Activated CD8-positive, alpha-beta T cell treated with anti-CD3 and anti-CD28 coated beads for 36 hours (primary cell): Measurements from ENCODE around the gene HMGCS2. TPM values are rescaled to one million over a fixed set of nuclear protein-coding genes. Genes with fewer than 3 reads are reported as not detected.

Experiments
- ATAC-seq: fragments of 200-7000 bp; cut with Tn5 transposase; one replicate; pipeline ENCODE4 v1.10.0; 2021; ENCODE audit warnings: mild to moderate bottlenecking, moderate library complexity
- CTCF ChIA-PET: fragments of 350-600 bp; sonication (Branson Sonifier 250); formaldehyde crosslinking; loops from one replicate; lab custom pipeline; 2021; ENCODE audit warnings: antibody characterized with exemption; lab: Charles Lee
- POLR2A ChIA-PET: fragments of 350-600 bp; sonication (Branson Sonifier 250); formaldehyde crosslinking; loops from one replicate; lab custom pipeline; 2021; ENCODE audit warnings: antibody characterized with exemption; lab: Charles Lee
- DNase-seq: peaks from one replicate; pipeline ENCODE4 v3.0.0-alpha.2; 2020
- H3K27ac Mint-ChIP-seq: one replicate; pipeline ENCODE4 v1.8.0; 2021; ENCODE audit warnings: mild to moderate bottlenecking, mixed read lengths
- H3K27me3 Mint-ChIP-seq: one replicate; pipeline ENCODE4 v1.8.0; 2021; ENCODE audit warnings: mixed read lengths
- H3K36me3 Mint-ChIP-seq: one replicate; pipeline ENCODE4 v1.8.0; 2021; ENCODE audit warnings: low read depth, mixed read lengths
- H3K4me1 Mint-ChIP-seq: one replicate; pipeline ENCODE4 v1.8.0; 2021; ENCODE audit warnings: low read depth, mixed read lengths
- H3K4me3 Mint-ChIP-seq: one replicate; pipeline ENCODE4 v1.8.0; 2021; ENCODE audit warnings: mild to moderate bottlenecking, moderate library complexity, mixed read lengths
- H3K9me3 Mint-ChIP-seq: one replicate; pipeline ENCODE4 v1.8.0; 2021; ENCODE audit warnings: mixed read lengths
- intact Hi-C: fragments of 100-400 bp; cut with micrococcal nuclease; formaldehyde crosslinking; loops from one replicate; pipeline ENCODE4 v1.10.0; 2022
- total RNA-seq, 2 experiments: library from RNA; stranded (reverse); gene quantifications; one replicate each; pipeline ENCODE4 v1.2.3, GENCODE V29; 2021
- TF ChIP-seq, protein P1 (sequence below): fragments of 200-600 bp; IDR thresholded peaks from one replicate; pipeline ENCODE4 v1.8.0; 2022; ENCODE audit warnings: antibody characterized with exemption, mild to moderate bottlenecking

The HMGCS2 gene
- total RNA-seq, 2 experiments from 2014 or later: not detected

DNA sequence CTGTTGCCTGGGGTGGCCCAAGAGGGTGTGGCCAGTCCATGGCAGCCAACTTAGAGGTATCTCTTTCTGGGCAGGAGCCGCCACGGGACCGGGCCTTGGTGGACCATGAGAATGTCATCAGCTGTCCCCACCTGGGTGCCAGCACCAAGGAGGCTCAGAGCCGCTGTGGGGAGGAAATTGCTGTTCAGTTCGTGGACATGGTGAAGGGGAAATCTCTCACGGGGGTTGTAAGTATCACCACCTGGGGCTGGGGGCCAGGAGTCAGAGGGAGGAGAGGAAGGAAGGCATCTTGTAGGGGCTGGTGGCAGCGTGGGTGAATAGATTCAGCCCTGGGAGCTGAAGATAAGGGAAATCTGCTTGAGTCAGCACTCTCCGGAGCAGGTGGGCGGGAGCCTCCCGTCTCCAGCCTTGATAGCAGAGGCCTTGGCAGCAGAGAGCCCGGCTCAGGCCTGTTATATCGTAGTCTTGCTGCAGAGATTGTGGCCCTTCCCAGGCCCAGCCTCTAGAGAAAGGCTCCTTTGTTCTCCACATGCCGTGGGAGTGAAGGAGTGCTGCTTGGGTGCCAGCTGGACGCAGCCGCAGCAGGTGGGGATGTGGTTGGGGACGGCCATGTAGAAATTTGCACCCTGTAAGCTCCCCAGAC, 31.5 kb downstream of the HMGCS2 start:
- ATAC-seq (no peak), DNase-seq (no peak)
- Mint-ChIP-seq H3K27ac (no peak overlapping the region), H3K4me1 (no peaks in the 10 kb centered on the region), H3K27me3 (no peaks in the 10 kb centered on the region), H3K4me3 (no peak overlapping the region), H3K9me3 (no peaks in the 10 kb centered on the region), H3K36me3 (peaks cover 61% of the 10 kb centered on the region)
- TF ChIP-seq, protein P1, sequence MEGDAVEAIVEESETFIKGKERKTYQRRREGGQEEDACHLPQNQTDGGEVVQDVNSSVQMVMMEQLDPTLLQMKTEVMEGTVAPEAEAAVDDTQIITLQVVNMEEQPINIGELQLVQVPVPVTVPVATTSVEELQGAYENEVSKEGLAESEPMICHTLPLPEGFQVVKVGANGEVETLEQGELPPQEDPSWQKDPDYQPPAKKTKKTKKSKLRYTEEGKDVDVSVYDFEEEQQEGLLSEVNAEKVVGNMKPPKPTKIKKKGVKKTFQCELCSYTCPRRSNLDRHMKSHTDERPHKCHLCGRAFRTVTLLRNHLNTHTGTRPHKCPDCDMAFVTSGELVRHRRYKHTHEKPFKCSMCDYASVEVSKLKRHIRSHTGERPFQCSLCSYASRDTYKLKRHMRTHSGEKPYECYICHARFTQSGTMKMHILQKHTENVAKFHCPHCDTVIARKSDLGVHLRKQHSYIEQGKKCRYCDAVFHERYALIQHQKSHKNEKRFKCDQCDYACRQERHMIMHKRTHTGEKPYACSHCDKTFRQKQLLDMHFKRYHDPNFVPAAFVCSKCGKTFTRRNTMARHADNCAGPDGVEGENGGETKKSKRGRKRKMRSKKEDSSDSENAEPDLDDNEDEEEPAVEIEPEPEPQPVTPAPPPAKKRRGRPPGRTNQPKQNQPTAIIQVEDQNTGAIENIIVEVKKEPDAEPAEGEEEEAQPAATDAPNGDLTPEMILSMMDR: no peak
- intact Hi-C loops: no loop called here
- ChIA-PET CTCF (no interaction called here), POLR2A (interaction anchor here (1.9 to 2.1 kb wide), 2 partner anchors 10 to 25 kb away, joined by 4 to 5 read pairs; partner anchors contain the start of gene PHGDH)

DNA sequence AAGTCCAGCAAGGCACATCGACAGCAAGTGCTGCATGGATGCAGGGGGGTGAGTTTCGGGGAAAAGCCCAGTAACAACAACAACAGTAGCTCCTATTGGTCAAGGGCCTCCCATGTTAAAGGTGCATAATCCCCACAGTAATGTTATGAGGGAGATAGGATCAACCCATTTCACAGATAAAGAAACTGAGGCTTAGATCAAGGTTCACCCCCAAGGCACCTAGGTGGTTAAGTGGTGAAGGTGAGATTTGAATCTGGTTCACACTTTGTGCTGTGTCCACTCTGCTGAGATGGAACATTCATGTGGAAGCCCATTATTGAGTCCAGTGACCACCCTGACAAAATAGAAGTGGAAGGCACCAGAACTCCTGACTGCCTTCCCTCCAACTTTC, 32.1 kb downstream of the HMGCS2 start:
- ChIA-PET POLR2A (interaction anchor here (0.8 to 2.1 kb wide), 2 partner anchors 10 to 23 kb away, joined by 3 to 5 read pairs; no protein-coding TSS in a partner anchor), CTCF (interaction anchor here (1.4 kb wide), 1 partner anchor 59 kb away, joined by 3 read pairs; no protein-coding TSS in a partner anchor)
- no peak overlapping the region for H3K4me3 Mint-ChIP-seq
- H3K9me3 Mint-ChIP-seq: no peaks in the 10 kb centered on the region
- ATAC-seq (no peak), DNase-seq (no peak)
- H3K27me3 Mint-ChIP-seq: no peaks in the 10 kb centered on the region
- H3K36me3 Mint-ChIP-seq: peaks cover 60% of the 10 kb centered on the region
- intact Hi-C loops: no loop called here
- no peak overlapping the region for H3K27ac Mint-ChIP-seq
- TF ChIP-seq, protein P1: no peak
- H3K4me1 Mint-ChIP-seq: no peaks in the 10 kb centered on the region

DNA sequence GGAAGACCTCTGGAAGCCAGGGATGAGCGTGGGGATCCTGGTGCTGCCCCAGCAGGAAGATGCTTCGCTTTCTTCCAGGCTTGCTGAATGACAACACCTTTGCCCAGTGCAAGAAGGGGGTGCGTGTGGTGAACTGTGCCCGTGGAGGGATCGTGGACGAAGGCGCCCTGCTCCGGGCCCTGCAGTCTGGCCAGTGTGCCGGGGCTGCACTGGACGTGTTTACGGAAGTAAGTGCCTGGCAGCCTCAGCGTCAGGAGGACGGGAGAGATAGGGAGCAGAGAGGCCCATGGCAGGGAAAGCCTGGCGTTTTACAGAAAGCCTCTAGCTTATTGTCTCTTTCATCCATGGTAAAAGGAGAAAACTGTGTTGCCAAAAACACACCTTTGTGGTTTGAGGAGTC, 33.5 kb downstream of the HMGCS2 start:
- ChIA-PET POLR2A (interaction anchor here (0.8 to 7.7 kb wide), 4 partner anchors 9 to 62 kb away, joined by 3 to 43 read pairs (median 4); no protein-coding TSS in a partner anchor), CTCF (interaction anchor here (1.4 to 1.7 kb wide), 2 partner anchors 9 to 58 kb away, joined by 3 to 14 read pairs; no protein-coding TSS in a partner anchor)
- TF ChIP-seq, protein P1: no peak
- Mint-ChIP-seq H3K9me3 (no peaks in the 10 kb centered on the region), H3K4me3 (no peak overlapping the region), H3K27me3 (no peaks in the 10 kb centered on the region), H3K27ac (no peak overlapping the region), H3K36me3 (peaks cover 65% of the 10 kb centered on the region), H3K4me1 (no peaks in the 10 kb centered on the region)
- intact Hi-C loops: no loop called here
- no peak for ATAC-seq
- DNase-seq: no peak

DNA sequence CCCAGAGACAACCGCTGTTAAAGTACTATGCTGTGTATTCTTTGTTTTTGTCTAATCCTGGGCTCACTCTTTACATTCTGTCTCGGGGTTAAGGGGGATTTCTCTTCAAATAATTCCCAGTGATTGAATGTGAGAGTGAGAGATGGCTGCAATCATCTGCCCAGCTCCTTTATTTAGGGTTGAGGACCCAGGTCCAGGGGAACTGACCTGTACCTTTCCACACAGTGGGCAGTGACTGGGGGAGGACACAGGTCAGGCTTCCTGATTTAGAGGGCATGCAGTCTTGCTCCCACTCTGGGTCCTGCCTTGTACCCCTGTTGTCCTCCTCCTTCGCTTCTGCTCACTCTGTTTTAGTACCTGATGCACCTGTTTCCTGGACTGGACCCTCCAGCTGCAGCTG, 35.0 kb downstream of the HMGCS2 start:
- no peaks in the 10 kb centered on the region for H3K27me3 Mint-ChIP-seq
- peaks cover 71% of the 10 kb centered on the region for H3K36me3 Mint-ChIP-seq
- no peak for DNase-seq
- TF ChIP-seq, protein P1: no peak
- no peak overlapping the region for H3K27ac Mint-ChIP-seq
- no peak for ATAC-seq
- POLR2A ChIA-PET: interaction anchor here (7.7 kb wide), 1 partner anchor 10 kb away, joined by 43 read pairs; no protein-coding TSS in a partner anchor
- CTCF ChIA-PET: interaction anchor here (0.9 to 1.7 kb wide), 2 partner anchors 10 kb away, joined by 4 to 14 read pairs; no protein-coding TSS in a partner anchor
- H3K4me3 Mint-ChIP-seq: no peak overlapping the region
- intact Hi-C loops: no loop called here
- no peaks in the 10 kb centered on the region for H3K4me1 Mint-ChIP-seq
- H3K9me3 Mint-ChIP-seq: no peaks in the 10 kb centered on the region
